GM21360 (cell line): ENCODE measurements around the gene SEMA3F.

Source experiments
- ATAC-seq: cut with Tn5 transposase; IDR thresholded peaks from one replicate; pipeline ENCODE4 v1.9.1; 2021; ENCODE audit warnings: mild to moderate bottlenecking, moderate library complexity; ENCODE audit not compliant: unreplicated experiment

The SEMA3F gene

GRCh38 chr3:50155491-50155878 is 361 bp downstream of the SEMA3F start:
- no peak for ATAC-seq

GRCh38 chr3:50155891-50156290 is 767 bp downstream of the SEMA3F start:
- no peak for ATAC-seq

- ATAC-seq: no peak
Observed at GRCh38 chr3:50156549-50157493, 1.7 kb downstream of the SEMA3F start.

GRCh38 chr3:50157827-50158529 is 2.9 kb downstream of the SEMA3F start:
- no peak for ATAC-seq

- ATAC-seq: no peak
Observed at GRCh38 chr3:50158530-50159146, 3.5 kb downstream of the SEMA3F start.

GRCh38 chr3:50160561-50160983 is 5.4 kb downstream of the SEMA3F start:
- no peak for ATAC-seq

GRCh38 chr3:50161320-50161719 is 6.2 kb downstream of the SEMA3F start:
- ATAC-seq: no peak

GRCh38 chr3:50162034-50162883 is 7.1 kb downstream of the SEMA3F start:
- no peak for ATAC-seq

GRCh38 chr3:50163572-50164455 is 8.7 kb downstream of the SEMA3F start:
- no peak for ATAC-seq

GRCh38 chr3:50164481-50164880 is 9.4 kb downstream of the SEMA3F start:
- ATAC-seq: no peak

GRCh38 chr3:50164984-50165909 is 10.1 kb downstream of the SEMA3F start:
- no peak for ATAC-seq

- no peak for ATAC-seq
Observed at GRCh38 chr3:50165910-50166538, 10.9 kb downstream of the SEMA3F start.

- no peak for ATAC-seq
Observed at GRCh38 chr3:50166620-50167019, 11.5 kb downstream of the SEMA3F start.

- no peak for ATAC-seq
Observed at GRCh38 chr3:50167069-50167840, 12.1 kb downstream of the SEMA3F start.

GRCh38 chr3:50167841-50168209 is 12.7 kb downstream of the SEMA3F start:
- ATAC-seq: no peak

- ATAC-seq: no peak
Observed at GRCh38 chr3:50168388-50168787, 13.3 kb downstream of the SEMA3F start.

GRCh38 chr3:50168791-50169190 is 13.7 kb downstream of the SEMA3F start:
- ATAC-seq: no peak
